Measurements from ENCODE around the gene KCNQ4.

DNA sequence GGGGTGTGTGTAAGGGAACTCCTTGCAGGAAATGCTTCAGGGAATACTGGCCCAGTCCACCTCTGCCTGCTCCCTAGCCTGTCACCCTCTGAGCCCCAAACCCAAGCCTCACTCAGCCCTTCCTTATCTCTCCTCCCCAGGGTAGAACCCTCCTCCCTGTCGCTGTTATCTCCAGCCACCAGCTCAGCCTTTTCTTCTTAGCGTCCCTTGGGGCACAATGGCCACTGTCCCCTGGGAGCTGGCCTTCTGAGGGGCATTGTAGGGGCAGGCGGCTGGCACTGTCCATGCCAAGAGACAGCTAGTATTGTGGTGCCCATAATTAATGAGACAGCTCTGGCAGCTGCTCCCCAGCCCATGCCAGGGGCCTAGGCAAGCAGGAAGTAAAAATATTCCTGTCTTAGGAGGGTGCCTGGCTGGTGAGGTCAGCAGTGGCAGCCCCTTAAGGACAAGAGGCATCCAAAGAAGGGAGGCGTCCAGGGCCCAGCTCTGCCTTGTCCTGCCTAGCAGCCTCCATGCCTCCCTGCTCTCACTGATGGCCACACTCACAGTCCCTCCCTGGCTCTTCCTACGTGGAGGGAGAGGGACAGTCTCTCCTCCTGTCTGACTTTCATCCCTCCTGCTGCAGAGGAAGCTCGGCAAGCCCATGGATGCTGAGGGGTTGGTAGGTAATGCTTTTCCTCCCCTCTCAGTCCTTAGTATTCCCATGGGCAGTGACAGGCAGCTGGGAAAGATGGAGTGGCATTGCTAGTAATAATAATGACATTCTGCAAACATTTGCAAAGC is 37.5 kb downstream of the KCNQ4 start:
- TF ChIP-seq EZH2 (IDR thresholded peaks at IDR 0.05; ENCODE audit: borderline replicate concordance, insufficient read depth, low read depth, low read length, poor library complexity, severe bottlenecking): no peak
- TF ChIP-seq, protein P1, sequence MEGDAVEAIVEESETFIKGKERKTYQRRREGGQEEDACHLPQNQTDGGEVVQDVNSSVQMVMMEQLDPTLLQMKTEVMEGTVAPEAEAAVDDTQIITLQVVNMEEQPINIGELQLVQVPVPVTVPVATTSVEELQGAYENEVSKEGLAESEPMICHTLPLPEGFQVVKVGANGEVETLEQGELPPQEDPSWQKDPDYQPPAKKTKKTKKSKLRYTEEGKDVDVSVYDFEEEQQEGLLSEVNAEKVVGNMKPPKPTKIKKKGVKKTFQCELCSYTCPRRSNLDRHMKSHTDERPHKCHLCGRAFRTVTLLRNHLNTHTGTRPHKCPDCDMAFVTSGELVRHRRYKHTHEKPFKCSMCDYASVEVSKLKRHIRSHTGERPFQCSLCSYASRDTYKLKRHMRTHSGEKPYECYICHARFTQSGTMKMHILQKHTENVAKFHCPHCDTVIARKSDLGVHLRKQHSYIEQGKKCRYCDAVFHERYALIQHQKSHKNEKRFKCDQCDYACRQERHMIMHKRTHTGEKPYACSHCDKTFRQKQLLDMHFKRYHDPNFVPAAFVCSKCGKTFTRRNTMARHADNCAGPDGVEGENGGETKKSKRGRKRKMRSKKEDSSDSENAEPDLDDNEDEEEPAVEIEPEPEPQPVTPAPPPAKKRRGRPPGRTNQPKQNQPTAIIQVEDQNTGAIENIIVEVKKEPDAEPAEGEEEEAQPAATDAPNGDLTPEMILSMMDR (IDR thresholded peaks at IDR 0.05): no peak

Data from B cell (primary cell).